WTC11 (cell line): ENCODE data around the gene GDA. TPM values are rescaled to one million over a fixed set of nuclear protein-coding genes. Genes with fewer than 3 reads are reported as not detected.

Experiments
- ATAC-seq: fragments of 200-7000 bp; cut with Tn5 transposase; 2 replicates; pipeline ENCODE4 v1.10.0; 2021; ENCODE audit warnings: mild to moderate bottlenecking, moderate library complexity
- CTCF ChIA-PET: fragments of 300-600 bp; sonication (Branson Sonifier 250); formaldehyde crosslinking; loops from one replicate; lab custom pipeline; 2021; ENCODE audit warnings: antibody characterized with exemption; lab: Charles Lee
- POLR2A ChIA-PET: fragments of 350-600 bp; sonication (Branson Sonifier 250); formaldehyde crosslinking; loops from one replicate; lab custom pipeline; 2021; ENCODE audit warnings: antibody characterized with exemption; lab: Charles Lee
- DNase-seq: peaks from one replicate; pipeline ENCODE4 v3.0.0; 2021; ENCODE audit warnings: low spot score
- H3K27ac Mint-ChIP-seq: 2 replicates; pipeline ENCODE4 v1.8.0; 2021; ENCODE audit warnings: mixed read lengths
- H3K27me3 Mint-ChIP-seq: 2 replicates; pipeline ENCODE4 v1.8.0; 2021; ENCODE audit warnings: low read depth, mild to moderate bottlenecking, moderate library complexity, mixed read lengths
- H3K36me3 Mint-ChIP-seq: 2 replicates; pipeline ENCODE4 v1.8.0; 2021; ENCODE audit warnings: mixed read lengths
- H3K4me1 Mint-ChIP-seq: 2 replicates; pipeline ENCODE4 v1.8.0; 2022; ENCODE audit warnings: mixed read lengths
- H3K4me3 Mint-ChIP-seq: 2 replicates; pipeline ENCODE4 v1.8.0; 2021; ENCODE audit warnings: mild to moderate bottlenecking, moderate library complexity, mixed read lengths
- H3K9me3 Mint-ChIP-seq: 2 replicates; pipeline ENCODE4 v1.8.0; 2021; ENCODE audit warnings: mixed read lengths
- ATF1 ChIP-seq: sonication (generic); formaldehyde crosslinking; IDR thresholded peaks from 2 replicates; pipeline ENCODE4 v1.8.1; 2023; ENCODE audit warnings: mild to moderate bottlenecking, moderate library complexity, missing genetic modification reagents
- CREM ChIP-seq: sonication (generic); formaldehyde crosslinking; IDR thresholded peaks from 2 replicates; pipeline ENCODE4 v1.8.1; 2022; ENCODE audit warnings: mild to moderate bottlenecking, missing genetic modification reagents, moderate library complexity
- ETV6 ChIP-seq: sonication (generic); formaldehyde crosslinking; IDR thresholded peaks from 2 replicates; pipeline ENCODE4 v1.8.1; 2022; ENCODE audit warnings: mild to moderate bottlenecking, missing genetic modification reagents
- FOXP1 ChIP-seq: sonication (generic); formaldehyde crosslinking; IDR thresholded peaks from 2 replicates; pipeline ENCODE4 v1.8.0; 2022; ENCODE audit warnings: missing genetic modification reagents, mild to moderate bottlenecking, moderate library complexity, borderline replicate concordance
- IRF1 ChIP-seq: sonication (generic); formaldehyde crosslinking; IDR thresholded peaks from 2 replicates; pipeline ENCODE4 v1.8.0; 2023; ENCODE audit warnings: missing genetic modification reagents
- JUN ChIP-seq: sonication (generic); formaldehyde crosslinking; IDR thresholded peaks from 2 replicates; pipeline ENCODE4 v1.8.0; 2023; ENCODE audit warnings: mild to moderate bottlenecking, missing genetic modification reagents
- KAT7 ChIP-seq: sonication (generic); formaldehyde crosslinking; IDR thresholded peaks from 2 replicates; pipeline ENCODE4 v1.8.1; 2023; ENCODE audit warnings: missing genetic modification reagents, mild to moderate bottlenecking, borderline replicate concordance
- MXD4 ChIP-seq: fragments of 250-450 bp; sonication (Bioruptor Pico); IDR thresholded peaks from 2 replicates; pipeline ENCODE4 v1.8.0; 2021; ENCODE audit warnings: mild to moderate bottlenecking, moderate library complexity, borderline replicate concordance
- MYBL2 ChIP-seq: sonication (generic); formaldehyde crosslinking; IDR thresholded peaks from 2 replicates; pipeline ENCODE4 v1.8.1; 2023; ENCODE audit warnings: mild to moderate bottlenecking, moderate library complexity, missing genetic modification reagents
- NFE2L1 ChIP-seq: sonication (generic); formaldehyde crosslinking; IDR thresholded peaks from 2 replicates; pipeline ENCODE4 v1.8.1; 2023; ENCODE audit warnings: missing genetic modification reagents
- RELA ChIP-seq: sonication (generic); formaldehyde crosslinking; IDR thresholded peaks from 2 replicates; pipeline ENCODE4 v1.8.1; 2022; ENCODE audit warnings: missing genetic modification reagents, mild to moderate bottlenecking, borderline replicate concordance
- SOX15 ChIP-seq: fragments of 250-450 bp; sonication (Bioruptor Pico); IDR thresholded peaks from 2 replicates; pipeline ENCODE4 v1.9.0; 2021; ENCODE audit warnings: mild to moderate bottlenecking
- ZBTB21 ChIP-seq: sonication (generic); formaldehyde crosslinking; IDR thresholded peaks from 2 replicates; pipeline ENCODE4 v1.8.1; 2023; ENCODE audit warnings: mild to moderate bottlenecking, missing genetic modification reagents, borderline replicate concordance
- ZMAT4 ChIP-seq: fragments of 250-450 bp; sonication (Bioruptor Pico); IDR thresholded peaks from 2 replicates; pipeline ENCODE4 v1.9.0; 2021; ENCODE audit warnings: mild to moderate bottlenecking
- ZNF317 ChIP-seq: sonication (generic); formaldehyde crosslinking; IDR thresholded peaks from 2 replicates; pipeline ENCODE4 v1.8.1; 2023; ENCODE audit warnings: low read depth, mild to moderate bottlenecking, moderate library complexity, missing genetic modification reagents, borderline replicate concordance
- ZNF416 ChIP-seq: fragments of 250-450 bp; sonication (Bioruptor Pico); IDR thresholded peaks from 2 replicates; pipeline ENCODE4 v1.9.0; 2021; ENCODE audit warnings: mild to moderate bottlenecking, inconsistent platforms
- total RNA-seq: library from RNA; stranded (reverse); gene quantifications from 3 replicates; pipeline ENCODE4 v1.2.3, GENCODE V29; 2021
- TF ChIP-seq, protein P1 (sequence below): sonication (generic); formaldehyde crosslinking; IDR thresholded peaks from 2 replicates; pipeline ENCODE4 v1.8.1; 2023; ENCODE audit warnings: mild to moderate bottlenecking, missing genetic modification reagents, borderline replicate concordance
- TF ChIP-seq, protein P2 (sequence below): sonication (generic); formaldehyde crosslinking; conservative IDR thresholded peaks from 2 replicates; pipeline ENCODE4 v1.8.1; 2022; ENCODE audit warnings: mild to moderate bottlenecking, missing genetic modification reagents
- TF ChIP-seq, protein P3 (sequence below): fragments of 250-450 bp; sonication (Bioruptor Pico); IDR thresholded peaks from 2 replicates; pipeline ENCODE4 v2.1.2; 2022; ENCODE audit warnings: mild to moderate bottlenecking, moderate library complexity
- TF ChIP-seq, protein P4 (sequence below): sonication (generic); formaldehyde crosslinking; IDR thresholded peaks from 2 replicates; pipeline ENCODE4 v1.8.1; 2023; ENCODE audit warnings: mild to moderate bottlenecking, missing genetic modification reagents, moderate library complexity
- TF ChIP-seq, protein P5 (sequence below): sonication (generic); formaldehyde crosslinking; IDR thresholded peaks from 2 replicates; pipeline ENCODE4 v1.8.0; 2022; ENCODE audit warnings: mild to moderate bottlenecking, missing genetic modification reagents
- TF ChIP-seq, protein P6 (sequence below): fragments of 250-450 bp; sonication (Bioruptor Pico); IDR thresholded peaks from 2 replicates; pipeline ENCODE4 v1.9.0; 2021; ENCODE audit warnings: mild to moderate bottlenecking

Gene GDA
- total RNA-seq, 1 experiment from 2014 or later, result 0.68 TPM

GRCh38 chr9:72226146-72226812 is 77.0 kb downstream of the GDA start (continued):
- TF ChIP-seq, protein P1, sequence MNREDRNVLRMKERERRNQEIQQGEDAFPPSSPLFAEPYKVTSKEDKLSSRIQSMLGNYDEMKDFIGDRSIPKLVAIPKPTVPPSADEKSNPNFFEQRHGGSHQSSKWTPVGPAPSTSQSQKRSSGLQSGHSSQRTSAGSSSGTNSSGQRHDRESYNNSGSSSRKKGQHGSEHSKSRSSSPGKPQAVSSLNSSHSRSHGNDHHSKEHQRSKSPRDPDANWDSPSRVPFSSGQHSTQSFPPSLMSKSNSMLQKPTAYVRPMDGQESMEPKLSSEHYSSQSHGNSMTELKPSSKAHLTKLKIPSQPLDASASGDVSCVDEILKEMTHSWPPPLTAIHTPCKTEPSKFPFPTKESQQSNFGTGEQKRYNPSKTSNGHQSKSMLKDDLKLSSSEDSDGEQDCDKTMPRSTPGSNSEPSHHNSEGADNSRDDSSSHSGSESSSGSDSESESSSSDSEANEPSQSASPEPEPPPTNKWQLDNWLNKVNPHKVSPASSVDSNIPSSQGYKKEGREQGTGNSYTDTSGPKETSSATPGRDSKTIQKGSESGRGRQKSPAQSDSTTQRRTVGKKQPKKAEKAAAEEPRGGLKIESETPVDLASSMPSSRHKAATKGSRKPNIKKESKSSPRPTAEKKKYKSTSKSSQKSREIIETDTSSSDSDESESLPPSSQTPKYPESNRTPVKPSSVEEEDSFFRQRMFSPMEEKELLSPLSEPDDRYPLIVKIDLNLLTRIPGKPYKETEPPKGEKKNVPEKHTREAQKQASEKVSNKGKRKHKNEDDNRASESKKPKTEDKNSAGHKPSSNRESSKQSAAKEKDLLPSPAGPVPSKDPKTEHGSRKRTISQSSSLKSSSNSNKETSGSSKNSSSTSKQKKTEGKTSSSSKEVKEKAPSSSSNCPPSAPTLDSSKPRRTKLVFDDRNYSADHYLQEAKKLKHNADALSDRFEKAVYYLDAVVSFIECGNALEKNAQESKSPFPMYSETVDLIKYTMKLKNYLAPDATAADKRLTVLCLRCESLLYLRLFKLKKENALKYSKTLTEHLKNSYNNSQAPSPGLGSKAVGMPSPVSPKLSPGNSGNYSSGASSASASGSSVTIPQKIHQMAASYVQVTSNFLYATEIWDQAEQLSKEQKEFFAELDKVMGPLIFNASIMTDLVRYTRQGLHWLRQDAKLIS (CRISPR knock-in tag), result no peak
- TF ChIP-seq, all 79 proteins: peak for 0

- H3K36me3 Mint-ChIP-seq, result no peaks in the 10 kb centered on the region
- no peaks in the 10 kb centered on the region for H3K27me3 Mint-ChIP-seq
- H3K27ac Mint-ChIP-seq, result no peak overlapping the region
- POLR2A ChIA-PET, result no interaction called here
- no peak for DNase-seq
- peaks cover 3% of the 10 kb centered on the region; the same call in 1 of the 2 replicates for H3K4me1 Mint-ChIP-seq
- no peaks in the 10 kb centered on the region for H3K9me3 Mint-ChIP-seq
- CTCF ChIA-PET, result no interaction called here
- H3K4me3 Mint-ChIP-seq, result no peak overlapping the region
- ATAC-seq, result no peak
- TF ChIP-seq ZMAT4 (no peak), MYBL2 (no peak), ZNF416 (no peak), FOXP1 (CRISPR knock-in tag) (no peak), ZNF317 (CRISPR knock-in tag) (no peak), CREM (CRISPR knock-in tag) (no peak), KAT7 (CRISPR knock-in tag) (no peak), RELA (CRISPR knock-in tag) (no peak), ATF1 (CRISPR knock-in tag) (no peak)
- TF ChIP-seq, protein P2, sequence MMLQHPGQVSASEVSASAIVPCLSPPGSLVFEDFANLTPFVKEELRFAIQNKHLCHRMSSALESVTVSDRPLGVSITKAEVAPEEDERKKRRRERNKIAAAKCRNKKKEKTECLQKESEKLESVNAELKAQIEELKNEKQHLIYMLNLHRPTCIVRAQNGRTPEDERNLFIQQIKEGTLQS (CRISPR knock-in tag), result no peak
- TF ChIP-seq, protein P3, sequence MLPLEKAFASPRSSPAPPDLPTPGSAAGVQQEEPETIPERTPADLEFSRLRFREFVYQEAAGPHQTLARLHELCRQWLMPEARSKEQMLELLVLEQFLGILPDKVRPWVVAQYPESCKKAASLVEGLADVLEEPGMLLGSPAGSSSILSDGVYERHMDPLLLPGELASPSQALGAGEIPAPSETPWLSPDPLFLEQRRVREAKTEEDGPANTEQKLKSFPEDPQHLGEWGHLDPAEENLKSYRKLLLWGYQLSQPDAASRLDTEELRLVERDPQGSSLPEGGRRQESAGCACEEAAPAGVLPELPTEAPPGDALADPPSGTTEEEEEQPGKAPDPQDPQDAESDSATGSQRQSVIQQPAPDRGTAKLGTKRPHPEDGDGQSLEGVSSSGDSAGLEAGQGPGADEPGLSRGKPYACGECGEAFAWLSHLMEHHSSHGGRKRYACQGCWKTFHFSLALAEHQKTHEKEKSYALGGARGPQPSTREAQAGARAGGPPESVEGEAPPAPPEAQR, result no peak
Observed at GRCh38 chr9:72228282-72228681, 79.0 kb downstream of the GDA start.

DNA sequence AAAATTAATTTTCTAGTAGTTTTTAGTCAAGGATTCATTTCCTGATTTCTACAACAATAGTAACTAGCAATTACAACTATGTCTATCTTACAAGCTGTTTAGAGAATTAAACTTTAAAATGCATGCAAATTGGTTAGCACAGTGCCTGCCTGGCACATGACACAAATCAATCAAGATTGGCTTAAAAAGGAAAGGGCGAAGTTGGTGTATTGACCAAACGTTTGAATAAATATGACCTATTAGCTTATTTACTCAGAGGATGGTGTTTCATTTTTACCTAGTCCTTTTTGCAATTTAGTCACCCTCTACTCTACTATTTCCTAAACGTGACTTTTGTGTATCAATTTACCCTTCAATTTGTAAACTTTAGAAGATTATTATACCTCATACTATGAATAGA is 83.5 kb downstream of the GDA start:
- ChIA-PET POLR2A (no interaction called here), CTCF (no interaction called here)
- no peak overlapping the region for H3K27ac Mint-ChIP-seq
- ATAC-seq (no peak), DNase-seq (no peak)
- H3K9me3 Mint-ChIP-seq, result no peaks in the 10 kb centered on the region
- no peak overlapping the region for H3K4me3 Mint-ChIP-seq
- H3K4me1 Mint-ChIP-seq, result no peaks in the 10 kb centered on the region
- no peaks in the 10 kb centered on the region for H3K27me3 Mint-ChIP-seq
- H3K36me3 Mint-ChIP-seq, result no peaks in the 10 kb centered on the region
- no peak for TF ChIP-seq MXD4 (CRISPR knock-in tag)
- no peak for TF ChIP-seq JUN (CRISPR knock-in tag)
- no peak for TF ChIP-seq ETV6 (CRISPR knock-in tag)
- no peak for TF ChIP-seq ZBTB21
- no peak for TF ChIP-seq SOX15 (CRISPR knock-in tag)
- TF ChIP-seq, protein P4, sequence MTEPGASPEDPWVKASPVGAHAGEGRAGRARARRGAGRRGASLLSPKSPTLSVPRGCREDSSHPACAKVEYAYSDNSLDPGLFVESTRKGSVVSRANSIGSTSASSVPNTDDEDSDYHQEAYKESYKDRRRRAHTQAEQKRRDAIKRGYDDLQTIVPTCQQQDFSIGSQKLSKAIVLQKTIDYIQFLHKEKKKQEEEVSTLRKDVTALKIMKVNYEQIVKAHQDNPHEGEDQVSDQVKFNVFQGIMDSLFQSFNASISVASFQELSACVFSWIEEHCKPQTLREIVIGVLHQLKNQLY (CRISPR knock-in tag), result no peak
- TF ChIP-seq ZMAT4, result no peak
- TF ChIP-seq, protein P5, sequence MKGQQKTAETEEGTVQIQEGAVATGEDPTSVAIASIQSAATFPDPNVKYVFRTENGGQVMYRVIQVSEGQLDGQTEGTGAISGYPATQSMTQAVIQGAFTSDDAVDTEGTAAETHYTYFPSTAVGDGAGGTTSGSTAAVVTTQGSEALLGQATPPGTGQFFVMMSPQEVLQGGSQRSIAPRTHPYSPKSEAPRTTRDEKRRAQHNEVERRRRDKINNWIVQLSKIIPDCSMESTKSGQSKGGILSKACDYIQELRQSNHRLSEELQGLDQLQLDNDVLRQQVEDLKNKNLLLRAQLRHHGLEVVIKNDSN (CRISPR knock-in tag), result no peak
- TF ChIP-seq, protein P6, sequence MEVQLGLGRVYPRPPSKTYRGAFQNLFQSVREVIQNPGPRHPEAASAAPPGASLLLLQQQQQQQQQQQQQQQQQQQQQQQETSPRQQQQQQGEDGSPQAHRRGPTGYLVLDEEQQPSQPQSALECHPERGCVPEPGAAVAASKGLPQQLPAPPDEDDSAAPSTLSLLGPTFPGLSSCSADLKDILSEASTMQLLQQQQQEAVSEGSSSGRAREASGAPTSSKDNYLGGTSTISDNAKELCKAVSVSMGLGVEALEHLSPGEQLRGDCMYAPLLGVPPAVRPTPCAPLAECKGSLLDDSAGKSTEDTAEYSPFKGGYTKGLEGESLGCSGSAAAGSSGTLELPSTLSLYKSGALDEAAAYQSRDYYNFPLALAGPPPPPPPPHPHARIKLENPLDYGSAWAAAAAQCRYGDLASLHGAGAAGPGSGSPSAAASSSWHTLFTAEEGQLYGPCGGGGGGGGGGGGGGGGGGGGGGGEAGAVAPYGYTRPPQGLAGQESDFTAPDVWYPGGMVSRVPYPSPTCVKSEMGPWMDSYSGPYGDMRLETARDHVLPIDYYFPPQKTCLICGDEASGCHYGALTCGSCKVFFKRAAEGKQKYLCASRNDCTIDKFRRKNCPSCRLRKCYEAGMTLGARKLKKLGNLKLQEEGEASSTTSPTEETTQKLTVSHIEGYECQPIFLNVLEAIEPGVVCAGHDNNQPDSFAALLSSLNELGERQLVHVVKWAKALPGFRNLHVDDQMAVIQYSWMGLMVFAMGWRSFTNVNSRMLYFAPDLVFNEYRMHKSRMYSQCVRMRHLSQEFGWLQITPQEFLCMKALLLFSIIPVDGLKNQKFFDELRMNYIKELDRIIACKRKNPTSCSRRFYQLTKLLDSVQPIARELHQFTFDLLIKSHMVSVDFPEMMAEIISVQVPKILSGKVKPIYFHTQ, result no peak
- no peak for TF ChIP-seq NFE2L1 (CRISPR knock-in tag)
- TF ChIP-seq IRF1 (CRISPR knock-in tag), result no peak
